ENCODE measurements around the gene AP1B1.

DNA sequence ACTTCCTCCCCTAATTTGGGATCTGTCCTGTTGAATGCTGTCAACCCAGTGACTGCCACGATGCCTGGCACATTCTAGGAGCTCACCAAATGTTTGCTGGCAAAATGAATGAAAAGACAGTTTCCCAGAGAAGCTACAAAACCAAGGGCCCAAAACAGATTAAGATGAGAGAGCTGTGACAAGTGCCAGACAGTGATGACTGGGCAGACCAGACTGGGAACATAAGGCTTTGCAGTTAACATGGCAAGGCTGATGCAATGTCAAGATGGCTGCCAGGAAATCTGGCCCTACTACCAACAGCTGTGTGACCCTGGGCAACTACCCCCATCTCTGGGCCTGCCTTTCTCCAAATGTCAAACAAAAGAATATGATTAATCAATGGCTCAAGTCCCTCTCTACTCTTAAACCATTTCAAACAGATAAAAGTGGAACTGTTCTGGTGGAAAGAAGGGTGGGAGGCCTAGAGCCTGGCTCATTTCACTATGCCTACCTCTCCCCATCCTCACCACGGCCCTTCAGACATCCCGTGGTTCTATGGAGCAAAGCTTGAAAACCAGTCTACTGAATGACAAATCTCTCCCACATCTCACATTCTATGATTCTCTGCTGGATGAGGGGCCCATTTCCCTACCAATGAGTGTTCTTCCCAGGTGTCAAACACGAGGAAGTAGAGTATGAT is 12.8 kb downstream of the AP1B1 start:
- no peak for TF ChIP-seq FOXK2 (IDR thresholded peaks at IDR 0.05)
- TF ChIP-seq SP1 (IDR thresholded peaks at IDR 0.05) = no peak
- TF ChIP-seq TARDBP (IDR thresholded peaks at IDR 0.05) = no peak
- TF ChIP-seq SUZ12 (IDR thresholded peaks at IDR 0.05) = no peak
- TF ChIP-seq L3MBTL2 (conservative IDR thresholded peaks at IDR 0.05) = no peak
- TF ChIP-seq CTBP1 (IDR thresholded peaks at IDR 0.05; ENCODE audit: borderline replicate concordance) = no peak
- TF ChIP-seq LEF1 (IDR thresholded peaks at IDR 0.05; ENCODE audit: borderline replicate concordance) = no peak
- no peak for TF ChIP-seq FOXM1 (IDR thresholded peaks at IDR 0.05; ENCODE audit: borderline replicate concordance)
- TF ChIP-seq ELF4 (IDR thresholded peaks at IDR 0.05) = no peak
- TF ChIP-seq BHLHE40 (IDR thresholded peaks at IDR 0.05; ENCODE audit: borderline replicate concordance) = no peak
- TF ChIP-seq ZNF384 (IDR thresholded peaks at IDR 0.05) = no peak
- no peak for TF ChIP-seq ARNT (IDR thresholded peaks at IDR 0.05)
- no peak for TF ChIP-seq NFRKB (IDR thresholded peaks at IDR 0.05)

Data from HEK293T (cell line).